NCI-H524 (cell line): ENCODE data around the gene TKTL1.
"Not testable (repeated sequence)": the region's sequence is repeated elsewhere in the genome, so short reads cannot be mapped to it uniquely, and the experiment has no call there.

Source experiments
- DNase-seq, 2 experiments: peaks; one replicate each; lab custom pipeline; 2025; lab: John Stamatoyannopoulos, UW

TKTL1 gene

DNA sequence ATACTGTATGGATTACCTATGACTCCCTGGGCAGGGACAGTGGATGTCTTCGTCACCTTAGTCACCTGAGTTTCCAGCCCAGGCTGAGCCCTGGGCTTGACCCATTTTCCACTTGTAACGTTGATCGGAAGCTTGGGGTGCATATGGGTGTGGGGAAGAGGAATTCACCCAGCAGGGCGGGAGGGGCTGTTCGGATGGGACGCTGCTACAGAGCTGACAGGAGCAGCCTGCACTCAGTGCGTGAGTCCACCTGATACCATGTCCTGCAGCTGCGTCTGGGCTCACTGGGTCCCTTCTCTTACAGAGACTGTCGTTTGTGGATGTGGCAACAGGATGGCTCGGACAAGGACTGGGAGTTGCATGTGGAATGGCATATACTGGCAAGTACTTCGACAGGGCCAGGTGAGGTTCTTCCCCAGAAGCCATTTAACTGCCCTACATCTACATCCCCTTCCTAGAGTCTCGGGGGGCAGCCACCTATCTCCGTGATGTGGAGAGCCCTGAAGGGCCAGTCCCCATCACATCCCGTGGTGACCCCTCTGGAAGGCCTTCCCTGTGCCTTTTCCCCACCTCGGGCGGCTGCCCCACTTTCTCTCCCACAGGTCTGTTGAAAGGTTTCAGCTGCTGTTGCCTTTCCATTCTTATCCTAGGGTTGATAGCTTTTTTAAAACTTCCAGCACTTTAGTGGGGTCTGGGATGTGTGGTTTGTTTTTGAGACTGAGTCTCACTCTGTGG is 13.6 kb downstream of the TKTL1 start:
- DNase-seq, result no peak

DNA sequence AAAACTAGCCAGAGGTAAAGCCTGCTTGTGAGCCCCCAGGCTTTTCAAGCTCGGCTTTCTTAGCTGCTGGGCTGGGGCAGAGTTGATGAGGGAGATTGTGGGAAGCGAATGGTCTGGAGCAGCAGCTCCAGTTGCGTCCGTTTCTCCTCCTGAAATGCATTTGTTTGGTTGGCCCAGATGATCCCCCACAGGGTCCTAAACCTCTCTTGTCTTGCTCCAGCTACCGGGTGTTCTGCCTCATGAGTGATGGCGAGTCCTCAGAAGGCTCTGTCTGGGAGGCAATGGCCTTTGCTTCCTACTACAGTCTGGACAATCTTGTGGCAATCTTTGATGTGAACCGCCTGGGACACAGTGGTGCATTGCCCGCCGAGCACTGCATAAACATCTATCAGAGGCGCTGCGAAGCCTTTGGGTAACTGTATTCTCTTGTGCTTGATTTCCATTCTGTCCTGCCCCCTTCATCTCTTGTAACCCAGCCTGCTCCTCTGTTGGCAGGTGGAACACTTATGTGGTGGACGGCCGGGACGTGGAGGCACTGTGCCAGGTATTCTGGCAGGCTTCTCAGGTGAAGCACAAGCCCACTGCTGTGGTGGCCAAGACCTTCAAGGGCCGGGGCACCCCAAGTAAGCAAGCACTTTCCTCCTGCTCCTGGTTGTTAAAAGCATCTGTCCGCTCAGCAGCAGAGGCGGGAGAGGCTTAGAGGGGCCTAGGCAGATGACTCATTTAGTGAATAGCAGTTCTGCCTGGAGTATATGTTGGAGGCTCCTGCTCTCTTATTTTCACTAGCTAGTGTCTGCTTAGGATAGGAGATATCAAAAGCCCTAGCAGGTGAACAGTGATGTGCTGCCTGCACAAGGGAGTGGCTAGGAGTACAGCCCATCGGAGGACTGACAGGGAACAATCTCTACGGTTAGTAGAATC is 15.3 kb downstream of the TKTL1 start:
- no peak for DNase-seq

DNA sequence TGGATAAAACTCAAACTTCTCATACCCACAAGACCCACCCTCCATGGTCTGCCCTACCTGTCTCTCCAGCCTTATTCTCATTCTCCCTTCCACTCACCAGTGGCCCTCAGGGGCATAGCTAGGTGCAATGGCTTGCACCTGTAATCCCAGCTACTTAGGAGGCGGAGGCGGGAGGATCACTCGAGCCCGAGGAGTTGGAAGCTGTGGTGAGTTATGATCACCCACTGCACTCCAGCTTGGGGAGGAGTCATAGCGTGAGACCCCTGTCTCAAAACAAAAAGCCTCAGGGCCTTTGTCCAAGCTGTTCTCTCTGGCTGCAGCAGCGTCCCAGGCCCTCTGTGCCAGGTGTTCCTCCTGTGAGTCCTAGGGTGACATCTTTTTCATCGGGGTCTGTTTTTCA is 16.5 kb downstream of the TKTL1 start:
- DNase-seq, result no peak

DNA sequence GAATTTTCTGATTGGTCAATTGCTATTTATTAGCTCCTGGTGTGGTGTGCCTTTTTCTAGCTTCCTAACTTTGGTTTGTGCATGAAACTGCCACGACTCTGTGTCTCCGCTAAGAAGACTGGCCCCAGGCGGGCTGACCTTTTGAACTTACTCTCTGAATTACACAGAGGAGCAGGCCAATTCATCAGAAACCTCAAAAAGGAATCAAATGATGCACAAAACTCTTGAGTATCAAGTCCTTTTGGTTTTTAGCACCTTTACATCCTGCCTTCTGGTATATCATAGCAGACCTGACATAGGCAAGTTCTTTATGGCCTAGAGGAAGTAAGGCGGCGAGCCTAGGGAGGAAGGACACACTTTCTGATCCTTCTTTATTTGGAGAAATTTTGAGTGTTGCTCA is 17.6 kb downstream of the TKTL1 start:
- no peak for DNase-seq

DNA sequence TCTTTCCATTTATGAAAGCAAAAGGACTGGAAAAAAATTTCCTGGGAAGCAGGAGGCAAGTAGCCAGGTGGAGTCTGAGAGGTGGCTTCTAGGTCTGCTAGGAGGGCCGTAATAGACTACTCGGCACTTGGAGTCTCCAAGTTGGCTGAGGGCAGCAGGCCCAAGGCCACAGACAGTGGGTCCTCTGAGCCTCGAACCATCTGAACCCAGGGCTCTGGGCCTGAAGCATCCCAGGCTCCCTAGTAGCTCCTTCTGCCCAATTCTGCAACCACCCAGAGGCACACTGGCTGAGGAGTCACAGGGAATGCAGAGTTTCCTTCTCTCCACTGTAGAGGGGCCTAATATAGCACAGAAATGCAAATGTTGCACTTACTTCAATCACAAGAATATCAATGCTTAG is 19.8 kb downstream of the TKTL1 start:
- no peak for DNase-seq

DNA sequence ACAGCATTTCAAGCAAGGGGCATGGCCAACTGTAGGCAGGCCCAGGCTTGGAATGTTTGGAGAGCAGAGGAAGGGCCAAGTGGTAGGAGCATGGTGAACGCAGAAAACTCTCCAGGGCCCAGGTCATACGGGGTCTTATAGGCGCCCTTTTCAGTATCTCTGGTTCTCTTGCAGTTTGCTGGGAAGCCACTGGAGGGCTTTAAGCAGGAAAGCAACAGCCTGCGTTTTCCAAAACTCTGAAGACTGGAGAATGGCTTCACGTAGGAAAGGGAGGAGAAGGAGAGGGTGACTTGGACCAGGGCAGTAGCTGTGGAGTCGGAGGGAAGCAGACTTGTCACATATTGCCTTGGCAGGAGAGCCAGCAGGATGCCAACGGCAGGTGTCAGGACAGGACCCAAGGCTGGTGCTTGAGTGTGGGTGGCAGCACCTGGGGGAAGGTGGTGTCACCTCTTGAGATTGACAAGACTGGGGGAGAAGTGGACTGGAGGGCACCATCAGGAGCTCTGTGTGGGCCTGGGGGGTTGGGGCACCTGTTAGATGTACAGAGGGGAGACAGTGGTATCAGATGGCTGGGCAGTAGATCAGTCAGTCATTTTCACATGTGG is 21.9 kb downstream of the TKTL1 start:
- peak in 1 of 2 experiments; percentile 40 for DNase-seq

DNA sequence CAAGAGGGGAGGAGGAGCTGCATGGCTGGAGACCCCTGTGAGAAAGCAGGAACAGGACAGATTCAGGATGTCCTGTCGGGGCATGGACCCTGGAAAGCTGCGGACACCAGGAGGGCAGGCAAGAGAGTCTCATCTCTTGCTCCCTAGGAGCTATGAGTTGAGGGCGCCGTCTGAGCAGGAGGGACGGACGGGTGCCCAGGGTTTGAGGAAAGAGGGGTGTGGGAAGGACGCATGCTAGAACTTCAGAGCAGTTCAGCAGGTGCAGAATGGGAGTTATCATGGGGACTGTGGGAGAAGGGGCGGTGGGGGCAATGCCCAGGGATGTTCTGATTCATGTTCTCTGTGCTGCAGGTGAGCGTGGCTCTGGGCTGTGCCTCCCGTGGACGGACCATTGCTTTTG is 24.8 kb downstream of the TKTL1 start:
- no peak for DNase-seq

DNA sequence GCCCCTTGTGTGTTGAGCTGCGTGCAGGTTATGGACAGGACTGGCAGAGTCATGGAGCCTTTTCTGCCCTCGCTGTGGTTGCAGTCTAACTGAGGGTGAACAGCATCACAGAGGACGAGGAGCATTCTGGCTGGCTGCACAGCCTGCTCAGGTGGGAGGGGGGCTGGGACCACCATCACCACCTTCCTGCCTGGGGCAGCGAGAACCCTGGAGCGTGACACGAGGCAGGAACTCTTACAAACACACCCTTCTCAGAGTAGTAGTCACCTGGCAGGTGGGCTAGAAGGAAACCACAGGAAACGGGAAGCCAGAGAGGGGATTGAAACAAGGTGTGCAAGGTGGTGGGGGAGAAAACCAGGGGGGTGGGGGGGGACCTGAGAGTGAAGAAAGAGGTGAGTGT is 25.6 kb downstream of the TKTL1 start:
- no peak for DNase-seq

DNA sequence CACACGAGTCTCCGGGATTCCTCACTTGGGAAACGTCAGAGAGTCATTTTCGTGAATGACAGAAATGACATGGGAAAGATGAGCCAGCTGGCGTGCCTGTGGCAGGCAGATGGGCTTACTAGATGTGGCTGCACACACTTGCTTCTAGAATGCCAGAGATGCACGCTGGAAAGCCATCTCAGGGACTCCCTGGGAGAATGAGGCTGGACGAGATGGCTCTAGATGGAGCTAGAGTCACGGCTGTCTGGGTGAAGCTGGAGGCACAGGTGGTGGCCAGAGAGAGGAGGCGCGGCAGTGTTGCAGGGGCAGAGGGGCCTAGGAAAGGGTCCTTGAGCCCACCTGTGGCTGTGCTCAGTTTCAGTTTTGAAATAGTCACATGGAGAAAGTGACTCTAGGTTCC is 26.0 kb downstream of the TKTL1 start:
- peak; percentile 50 to 83 for DNase-seq

DNA sequence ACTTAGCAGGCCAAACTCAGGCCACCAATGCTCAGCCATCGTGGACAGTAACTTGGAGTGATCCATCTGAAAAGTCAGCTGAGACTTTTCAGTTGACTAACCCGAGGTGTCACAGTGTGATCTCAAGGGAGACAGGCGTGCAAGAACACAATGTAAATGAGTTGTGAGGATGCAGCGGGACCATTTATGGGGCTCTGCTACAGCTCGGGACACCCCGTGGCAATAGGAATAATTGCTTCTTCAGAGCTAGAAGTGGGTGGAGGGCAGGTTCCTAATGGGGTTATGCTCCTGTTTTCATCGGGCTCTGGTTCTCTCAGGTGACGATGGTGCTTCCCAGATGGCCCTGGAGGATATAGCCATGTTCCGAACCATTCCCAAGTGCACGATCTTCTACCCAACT is 27.3 kb downstream of the TKTL1 start:
- no peak for DNase-seq

DNA sequence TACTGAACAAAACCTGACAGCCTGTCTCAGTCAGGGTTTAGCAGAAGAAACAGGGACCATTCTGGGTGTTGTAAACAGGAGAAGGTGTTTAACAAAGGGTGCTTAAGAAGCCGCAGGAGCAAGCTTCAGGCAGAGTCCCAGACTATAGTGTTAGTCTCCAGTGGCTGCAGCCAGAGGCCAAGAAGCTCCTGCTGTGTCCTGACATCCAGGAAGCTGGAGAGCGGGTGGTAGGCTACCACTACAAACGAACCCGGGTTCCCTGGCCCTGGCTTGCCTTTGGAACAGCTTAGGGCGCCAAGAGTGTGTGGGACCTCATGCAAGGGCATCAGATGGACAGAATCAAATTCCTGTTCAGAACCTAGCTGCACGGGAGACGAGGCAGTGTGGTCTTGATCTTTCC is 27.9 kb downstream of the TKTL1 start:
- no peak for DNase-seq

DNA sequence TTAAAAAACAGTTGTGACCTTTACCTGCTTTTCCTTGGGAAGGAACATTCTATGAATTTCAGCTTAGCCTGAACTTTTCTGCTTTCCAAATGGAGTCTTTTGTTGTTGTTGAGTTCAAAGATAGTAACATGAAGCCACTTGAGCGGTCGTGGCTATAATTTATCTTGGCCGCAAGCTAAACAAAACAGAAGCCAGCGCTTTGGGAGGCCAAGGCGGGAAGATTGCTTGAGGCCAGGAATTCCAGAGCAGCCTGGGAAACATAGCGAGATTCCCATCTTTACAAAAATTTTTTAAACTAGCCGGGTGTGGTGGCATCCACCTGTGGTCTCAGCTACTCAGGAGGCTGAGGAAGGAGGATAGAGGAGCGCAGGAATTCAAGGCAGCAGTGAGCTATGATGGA is 29.9 kb downstream of the TKTL1 start:
- no peak for DNase-seq

DNA sequence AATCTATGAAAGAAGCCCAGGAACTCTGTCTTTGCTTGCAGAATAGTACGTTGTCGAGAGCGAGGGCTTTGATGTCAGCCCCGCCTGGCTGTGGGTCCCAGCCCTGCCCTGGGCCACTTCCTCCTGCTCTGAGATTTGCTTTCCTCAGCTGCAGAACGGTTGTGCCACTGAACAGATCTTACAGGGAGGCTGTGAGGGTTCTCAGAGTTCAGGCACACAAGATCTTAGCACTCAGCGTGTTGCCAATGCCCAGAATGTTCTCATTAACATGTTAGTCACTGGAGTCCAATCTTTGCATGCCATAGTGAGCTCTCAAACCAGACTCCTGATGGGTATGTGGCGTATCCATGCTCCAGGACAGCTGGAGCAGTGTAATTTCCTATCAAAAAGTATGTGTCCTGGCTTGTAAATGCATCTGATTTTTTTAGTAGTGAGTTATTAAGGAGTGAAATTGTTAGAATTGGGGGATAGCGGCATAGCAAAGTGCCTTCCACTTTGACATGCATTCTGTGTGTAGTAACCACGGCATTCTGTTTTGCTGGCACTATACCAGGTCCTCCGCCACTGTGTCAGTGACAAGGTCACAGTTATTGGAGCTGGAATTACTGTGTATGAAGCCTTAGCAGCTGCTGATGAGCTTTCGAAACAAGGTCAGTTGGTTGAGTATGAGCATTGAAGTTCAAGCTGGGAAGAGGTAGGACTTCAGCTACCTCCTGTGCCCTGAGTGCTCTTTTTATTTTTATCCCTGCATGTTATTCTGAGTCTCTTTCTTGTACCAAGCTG is 31.6 kb downstream of the TKTL1 start:
- DNase-seq, result no peak

DNA sequence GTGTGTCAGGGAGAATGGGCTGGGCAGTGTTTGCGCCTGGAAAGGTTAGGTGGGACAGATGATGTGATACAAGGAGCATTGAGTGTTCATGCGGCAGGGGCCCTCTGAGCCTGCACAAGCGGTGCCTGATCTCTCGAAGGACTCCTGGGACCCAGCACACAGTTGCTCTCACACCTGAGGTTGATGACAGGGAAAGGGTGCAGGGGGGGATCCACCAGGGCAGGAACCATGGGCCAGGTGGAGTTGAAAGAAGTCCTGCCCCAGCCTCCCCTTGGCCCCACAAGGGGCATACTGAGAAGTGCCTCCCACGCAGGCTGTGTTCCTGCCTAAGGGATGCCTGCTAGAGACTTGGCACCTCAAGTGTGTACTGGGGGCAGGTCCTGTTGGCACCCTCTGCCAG is 33.1 kb downstream of the TKTL1 start:
- no peak for DNase-seq

DNA sequence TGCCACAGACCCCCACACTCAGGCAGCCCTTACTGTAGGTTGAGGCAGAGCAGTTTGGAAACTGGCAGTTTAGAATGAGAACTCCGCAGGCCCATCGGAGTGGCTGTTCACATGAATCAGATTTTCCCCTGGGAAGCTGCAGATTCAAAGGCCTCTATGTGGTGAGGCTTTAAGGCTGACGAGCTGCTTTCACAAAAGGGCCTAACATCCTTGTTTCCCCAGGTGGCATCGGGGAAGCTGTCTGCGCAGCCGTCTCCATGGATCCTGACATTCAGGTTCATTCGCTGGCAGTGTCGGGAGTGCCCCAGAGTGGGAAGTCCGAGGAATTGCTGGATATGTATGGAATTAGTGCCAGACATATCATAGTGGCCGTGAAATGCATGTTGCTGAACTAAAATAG is 33.7 kb downstream of the TKTL1 start:
- no peak for DNase-seq

DNA sequence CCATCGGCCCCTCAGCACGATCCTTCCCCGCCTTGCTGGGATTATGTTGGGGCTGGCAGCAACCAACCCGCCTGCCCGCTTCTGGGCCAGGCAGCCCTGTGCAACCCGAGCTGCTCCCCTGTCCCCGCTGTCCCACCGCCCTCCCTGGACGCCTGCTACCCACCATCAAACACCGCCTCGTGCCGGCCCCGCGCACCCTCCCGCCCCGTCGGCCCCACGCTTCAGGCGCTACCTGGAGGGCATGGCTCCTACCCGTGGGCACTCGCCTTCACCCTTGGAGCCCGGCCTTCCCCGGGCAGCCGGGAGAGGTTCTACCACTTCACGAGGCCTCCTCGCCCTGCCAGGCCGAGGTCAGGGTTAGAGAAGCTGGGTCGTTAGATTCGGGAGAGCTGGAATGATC is 37.0 kb downstream of the TKTL1 start:
- DNase-seq, result no peak

DNA sequence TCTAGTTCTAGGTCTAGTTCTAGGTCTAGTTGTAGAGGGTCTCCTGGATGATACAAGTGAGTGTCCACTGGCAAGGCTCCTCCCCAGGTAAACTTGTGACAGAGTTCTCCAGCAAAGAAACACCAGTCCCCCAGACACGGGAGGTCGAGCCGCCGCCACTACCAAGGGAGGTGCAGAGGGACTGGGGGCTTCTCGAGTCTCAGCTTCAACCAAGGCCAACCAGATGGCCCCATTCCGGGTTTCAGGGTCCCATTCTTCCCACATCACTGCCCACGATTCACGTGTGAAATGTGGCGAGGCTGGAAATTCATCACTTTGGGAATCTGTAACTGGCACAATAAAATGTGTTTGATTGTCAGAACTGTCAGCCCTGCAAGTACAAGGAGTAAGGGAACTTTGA is 37.5 kb downstream of the TKTL1 start:
- no peak for DNase-seq

DNA sequence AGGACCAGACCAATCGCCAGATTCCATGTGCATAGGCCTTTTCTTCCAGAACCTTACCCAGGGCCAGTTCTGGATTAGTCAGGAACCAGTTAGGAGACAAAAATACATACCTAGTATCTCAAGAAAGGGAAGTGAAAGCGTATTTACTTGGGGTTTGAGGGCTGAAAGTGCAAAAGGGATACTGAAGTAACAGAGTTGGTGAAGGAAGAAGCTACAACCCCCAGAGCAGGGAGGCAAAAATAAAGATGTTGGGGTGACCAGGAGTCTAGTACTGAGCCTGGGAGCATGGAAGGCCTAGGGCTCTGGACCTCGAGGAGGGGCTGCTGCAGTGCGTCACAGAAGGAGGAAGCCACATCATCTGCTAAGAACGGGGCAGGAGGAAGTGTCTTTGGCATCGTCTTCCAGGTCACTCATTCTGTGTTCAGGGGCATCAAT is 38.3 kb downstream of the TKTL1 start:
- DNase-seq, result no peak

DNA sequence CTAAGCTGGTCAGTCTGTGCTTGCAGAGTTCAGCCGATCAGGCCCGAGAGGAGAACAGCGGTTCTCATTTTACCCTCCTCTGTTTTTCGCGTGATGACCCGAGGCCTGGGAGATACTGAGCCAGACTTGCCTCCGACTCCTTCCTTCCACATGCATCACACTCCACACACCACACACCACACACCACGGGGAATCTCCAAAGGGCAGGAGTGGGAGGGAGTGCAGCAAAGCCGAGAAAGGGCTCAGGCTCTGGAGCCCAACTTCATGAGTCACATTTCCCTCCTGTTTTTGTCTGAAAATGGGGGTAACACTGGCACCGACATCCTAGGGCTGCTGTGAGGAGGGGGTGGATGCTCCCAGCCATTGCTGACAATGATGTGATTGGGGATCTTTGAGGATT is 38.9 kb downstream of the TKTL1 start:
- DNase-seq, result no peak

DNA sequence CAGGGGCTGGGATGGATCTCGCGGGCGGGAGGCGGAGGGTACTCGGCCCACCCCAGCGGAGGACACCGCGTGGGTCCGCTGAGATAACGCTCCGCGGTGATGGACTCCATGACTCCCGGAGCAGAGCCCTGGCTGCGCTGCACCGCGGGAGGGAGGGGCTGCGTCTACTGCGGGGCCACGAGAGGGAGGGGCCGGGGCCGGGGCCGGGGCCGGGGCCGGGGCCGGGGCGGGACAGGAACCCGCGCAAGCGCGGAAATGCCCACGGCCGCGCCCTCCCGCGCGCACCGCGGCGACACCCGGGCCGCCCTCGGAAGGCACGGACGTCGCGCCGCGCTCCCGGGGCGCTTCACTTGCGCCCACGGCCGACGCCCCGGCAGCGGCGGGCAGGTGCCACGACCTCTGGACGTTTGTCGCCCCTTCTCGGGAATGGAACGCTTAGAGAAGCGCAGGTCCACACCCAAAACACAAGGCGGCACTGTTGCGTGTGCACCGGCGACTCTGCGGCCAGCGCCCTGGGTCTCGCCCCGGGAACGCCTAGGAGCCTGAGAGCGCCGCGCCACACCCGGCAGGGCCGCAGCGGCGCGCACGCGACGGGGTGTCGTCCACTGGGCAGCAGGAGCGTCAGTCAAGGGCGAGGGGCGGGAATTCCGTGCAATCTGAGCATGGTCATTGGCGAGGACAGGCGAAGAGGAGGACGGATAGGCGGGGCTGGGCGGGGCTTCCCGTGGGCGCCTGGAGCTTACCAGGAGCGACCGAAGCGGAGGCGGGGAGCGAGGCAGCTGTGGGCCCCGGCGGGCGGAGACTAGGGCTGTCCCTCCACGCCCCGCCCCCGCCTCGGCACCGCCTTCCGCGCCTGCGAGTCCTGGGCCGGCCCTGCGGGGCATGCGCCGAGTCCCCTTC is 46.1 kb downstream of the TKTL1 start:
- DNase-seq, result not testable (repeated sequence)

DNA sequence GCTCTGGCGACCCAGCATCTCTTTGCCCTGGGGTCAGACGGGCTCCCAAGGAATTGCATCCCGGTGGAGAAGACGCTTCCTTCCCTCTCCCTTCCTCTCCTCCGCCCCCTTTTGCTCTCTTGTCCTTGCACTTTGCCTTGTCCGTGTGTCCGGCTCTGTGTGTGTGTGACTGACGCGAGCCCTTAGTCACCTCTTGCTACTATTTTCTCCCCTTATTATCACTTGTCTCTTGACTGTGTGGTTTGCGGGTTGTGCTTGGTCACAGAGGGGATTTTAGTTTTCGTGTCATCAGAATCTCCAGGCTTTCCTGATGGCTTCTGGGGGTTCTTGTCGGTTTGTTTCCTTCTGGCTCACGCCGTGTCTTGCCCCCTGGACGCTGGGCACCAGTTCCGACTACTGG is 47.5 kb downstream of the TKTL1 start:
- DNase-seq, result not testable (repeated sequence)
